GM18519 (cell line): ENCODE data around the gene FRYL.

Source experiments
- ATAC-seq: cut with Tn5 transposase; IDR thresholded peaks from one replicate; pipeline ENCODE4 v1.9.1; 2021; ENCODE audit warnings: mild to moderate bottlenecking, moderate library complexity; ENCODE audit not compliant: unreplicated experiment, low FRiP score

The FRYL gene

DNA sequence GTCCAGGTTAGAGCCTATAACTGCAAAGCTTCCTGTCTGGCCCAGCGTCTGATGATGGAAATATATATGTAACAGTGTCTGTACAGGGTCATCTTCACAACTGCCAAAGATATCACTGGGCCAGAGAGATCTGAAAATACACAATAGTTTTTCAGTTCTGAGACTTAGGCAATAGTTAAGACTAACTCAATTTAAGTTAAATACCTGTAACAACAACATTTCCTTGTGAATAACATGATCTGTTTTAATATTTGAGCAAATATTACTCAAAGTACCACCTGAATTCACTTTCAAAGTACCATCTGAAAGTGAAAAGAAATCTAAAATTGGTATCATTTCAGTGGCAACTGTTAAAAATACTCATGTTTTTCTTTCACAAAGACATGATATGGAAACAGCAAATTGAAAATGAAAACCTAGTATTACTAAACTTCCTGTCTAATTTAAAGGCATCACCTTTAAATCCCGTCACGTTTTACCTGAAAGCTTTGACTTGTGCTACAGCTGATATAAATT lies 280.5 kb downstream of the FRYL start:
- peak; percentile 81 for ATAC-seq

DNA sequence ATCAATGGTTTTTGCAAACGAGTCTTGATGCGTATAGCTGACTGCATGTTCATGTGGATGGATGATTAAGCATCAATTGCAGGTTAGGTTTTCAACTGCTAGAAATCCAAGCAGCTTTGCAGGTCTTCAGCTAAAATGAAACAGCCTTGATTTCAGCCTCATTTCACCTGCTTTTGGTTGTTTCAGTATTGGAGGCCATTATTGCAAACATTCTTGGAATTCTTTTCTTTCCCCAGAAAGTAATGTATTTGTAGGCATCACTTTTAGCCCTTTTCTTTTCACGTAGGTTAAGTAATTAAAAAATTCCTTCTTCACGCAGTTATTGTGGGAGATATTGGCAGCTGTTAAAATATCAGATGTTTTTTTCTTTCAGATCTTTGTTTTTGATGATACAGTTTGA lies 281.2 kb downstream of the FRYL start:
- no peak for ATAC-seq

DNA sequence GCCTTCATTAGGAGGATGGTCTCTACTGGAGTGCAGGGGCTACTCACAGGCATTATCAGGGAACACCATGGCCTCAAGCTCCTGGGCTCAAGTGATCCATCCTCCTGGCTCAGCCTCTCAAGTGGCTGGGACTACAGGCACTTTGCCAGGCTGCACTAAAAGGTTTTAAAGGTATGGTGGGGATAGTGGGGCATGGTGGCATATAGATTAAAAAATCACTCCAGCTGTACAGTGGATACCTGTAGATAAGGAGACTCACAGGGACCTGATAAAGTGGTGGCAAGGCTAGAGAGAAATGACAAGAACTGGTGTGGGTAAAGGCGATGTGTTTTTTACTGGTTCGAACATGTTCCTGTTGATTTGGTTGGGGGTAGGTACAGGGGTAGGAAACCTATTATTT lies 284.1 kb downstream of the FRYL start:
- no peak for ATAC-seq

DNA sequence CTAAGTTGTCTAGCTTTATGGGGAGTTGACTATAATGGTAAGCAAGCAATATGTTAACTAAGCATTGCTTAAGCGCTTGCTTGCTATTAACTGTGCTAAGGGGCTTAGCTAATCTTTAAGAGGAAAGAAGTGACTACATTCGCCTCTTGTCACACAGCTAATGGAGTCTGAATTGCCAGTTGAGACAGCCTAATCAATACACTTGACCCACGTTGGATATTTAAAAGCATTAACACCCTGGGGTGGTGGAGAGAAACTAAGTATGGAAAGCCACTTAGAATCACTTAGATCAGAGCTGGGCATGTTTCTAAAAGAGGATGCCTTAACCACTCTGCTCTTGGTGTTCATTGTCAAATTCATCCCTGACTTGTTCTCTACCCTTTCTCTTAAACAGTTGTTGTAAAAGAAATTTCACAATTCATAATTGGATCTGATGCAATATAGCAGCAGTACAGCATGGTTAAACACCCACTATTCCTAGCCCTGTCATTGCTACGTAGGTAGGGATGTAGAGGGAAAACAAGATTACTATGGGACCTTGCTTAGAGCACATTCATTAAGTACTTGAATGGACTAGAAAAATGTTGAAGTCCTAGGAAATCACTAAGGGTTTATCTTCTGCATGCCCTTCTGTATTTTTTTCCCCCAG lies 286.5 kb downstream of the FRYL start:
- ATAC-seq: no peak

DNA sequence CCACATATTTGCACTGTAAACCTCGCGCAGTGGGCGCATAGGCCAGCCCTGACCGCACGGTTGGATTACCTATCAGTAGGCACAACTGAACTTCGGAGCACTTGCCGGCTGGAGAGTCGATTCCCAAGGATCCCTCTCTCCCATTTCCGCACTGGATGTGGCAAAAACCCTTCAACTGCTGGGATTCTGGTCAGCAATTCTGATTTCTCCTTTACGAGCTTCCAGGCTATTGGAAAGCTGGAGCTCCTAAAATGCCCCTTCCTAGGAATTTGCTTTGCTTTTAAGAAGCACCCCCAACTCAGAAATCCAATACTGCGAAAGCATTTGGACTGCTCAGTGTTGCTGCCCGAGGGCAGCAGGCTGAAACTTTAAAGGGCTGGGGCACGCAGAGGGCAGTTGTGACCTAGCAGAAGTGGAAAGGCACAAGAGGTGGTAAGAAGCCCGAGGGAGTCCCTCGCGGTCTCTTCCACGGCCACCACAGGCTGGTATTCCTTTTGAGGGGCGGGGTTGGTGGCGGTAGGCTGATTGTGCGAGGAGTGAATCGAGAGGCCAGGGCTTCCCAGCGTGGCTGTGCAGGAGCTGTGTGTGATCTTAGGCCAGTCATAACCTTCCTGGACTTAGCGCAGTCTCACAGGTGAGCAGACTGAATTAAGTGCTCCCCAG lies 288.4 kb downstream of the FRYL start:
- no peak for ATAC-seq

DNA sequence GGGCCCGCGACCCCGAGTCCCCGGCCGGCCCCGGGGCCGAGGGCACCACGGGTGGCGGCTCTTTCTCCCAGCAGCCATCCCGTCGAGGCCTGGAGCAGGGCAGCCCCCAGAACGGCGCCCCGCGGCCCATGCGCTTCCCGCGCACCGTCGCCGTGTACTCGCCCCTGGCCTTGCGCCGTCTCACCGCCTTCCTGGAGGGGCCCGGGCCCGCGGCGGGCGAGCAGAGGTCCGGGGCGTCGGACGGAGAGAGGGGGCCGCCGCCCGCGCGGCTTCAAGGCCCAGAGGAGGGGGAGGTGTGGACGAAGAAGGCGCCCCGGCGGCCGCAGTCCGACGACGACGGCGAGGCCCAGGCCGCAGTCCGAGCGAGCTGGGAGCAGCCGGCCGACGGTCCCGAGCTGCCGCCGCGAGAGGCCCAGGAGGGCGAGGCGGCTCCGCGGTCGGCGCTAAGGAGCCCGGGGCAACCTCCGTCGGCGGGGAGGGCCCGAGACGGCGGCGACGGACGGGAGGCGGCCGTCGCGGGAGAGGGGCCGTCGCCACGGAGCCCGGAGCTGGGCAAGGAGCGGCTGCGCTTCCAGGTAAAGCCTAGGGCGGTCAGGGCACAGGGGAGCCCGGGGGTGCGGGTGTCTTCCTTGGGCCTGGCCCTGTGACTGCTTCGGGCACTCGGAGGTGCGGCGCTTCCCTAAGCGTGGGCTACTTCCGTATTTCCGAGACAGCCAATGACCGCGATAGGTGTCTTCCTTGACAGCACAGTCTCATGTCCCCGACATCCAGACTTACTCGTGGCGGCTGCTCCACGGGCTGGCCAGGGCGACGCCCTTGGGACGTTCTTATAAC lies 289.2 kb downstream of the FRYL start:
- no peak for ATAC-seq

DNA sequence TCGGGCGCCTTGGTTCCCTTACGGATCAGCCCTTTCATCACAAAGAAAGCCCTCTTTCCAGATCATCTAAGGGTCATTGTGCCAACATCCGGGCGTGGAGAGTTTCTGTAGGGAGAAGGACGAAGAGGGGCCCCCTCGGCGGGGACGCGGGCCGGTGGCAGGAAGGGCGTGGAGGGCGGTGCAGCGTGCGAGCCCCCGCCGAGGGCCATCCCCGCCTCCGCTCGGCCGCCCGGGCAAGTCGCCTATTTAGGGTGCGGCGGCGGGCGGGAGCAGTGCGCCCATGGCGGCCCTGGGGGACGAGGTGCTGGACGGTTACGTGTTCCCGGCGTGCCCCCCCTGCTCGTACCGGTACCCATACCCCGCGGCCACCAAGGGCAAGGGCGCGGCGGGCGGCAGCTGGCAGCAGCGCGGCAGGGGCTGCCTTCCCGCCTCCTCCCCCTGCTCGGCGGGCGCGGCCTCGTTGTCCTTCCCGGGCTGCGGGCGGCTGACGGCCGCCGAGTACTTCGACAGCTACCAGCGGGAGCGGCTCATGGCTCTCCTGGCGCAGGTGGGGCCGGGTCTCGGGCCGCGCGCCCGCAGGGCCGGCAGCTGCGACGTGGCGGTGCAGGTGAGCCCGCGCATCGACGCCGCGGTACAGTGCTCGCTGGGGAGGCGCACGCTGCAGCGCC lies 289.9 kb downstream of the FRYL start, which contains the start of gene ZAR1:
ZAR1 (plus strand) TSS at position 241 of the 668 bp plus-strand sequence; CDS start at position 281, 40 bp downstream.
- no peak for ATAC-seq

DNA sequence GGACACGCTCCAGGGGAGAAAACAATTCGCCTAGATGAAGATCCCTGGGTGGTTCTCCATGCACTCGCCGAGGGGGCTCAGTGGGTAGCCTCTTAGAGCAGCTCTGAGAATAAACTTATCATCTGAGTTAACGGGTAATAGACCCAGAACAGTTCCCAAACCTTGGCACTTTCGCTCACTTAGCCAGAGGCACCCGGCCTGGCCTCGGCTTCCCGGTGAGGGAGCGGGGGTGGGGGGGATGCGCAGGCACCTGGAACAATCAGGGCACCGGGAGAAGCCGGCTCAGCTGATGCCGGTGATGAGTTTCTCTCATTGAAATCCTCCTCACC lies 290.4 kb downstream of the FRYL start:
- no peak for ATAC-seq

DNA sequence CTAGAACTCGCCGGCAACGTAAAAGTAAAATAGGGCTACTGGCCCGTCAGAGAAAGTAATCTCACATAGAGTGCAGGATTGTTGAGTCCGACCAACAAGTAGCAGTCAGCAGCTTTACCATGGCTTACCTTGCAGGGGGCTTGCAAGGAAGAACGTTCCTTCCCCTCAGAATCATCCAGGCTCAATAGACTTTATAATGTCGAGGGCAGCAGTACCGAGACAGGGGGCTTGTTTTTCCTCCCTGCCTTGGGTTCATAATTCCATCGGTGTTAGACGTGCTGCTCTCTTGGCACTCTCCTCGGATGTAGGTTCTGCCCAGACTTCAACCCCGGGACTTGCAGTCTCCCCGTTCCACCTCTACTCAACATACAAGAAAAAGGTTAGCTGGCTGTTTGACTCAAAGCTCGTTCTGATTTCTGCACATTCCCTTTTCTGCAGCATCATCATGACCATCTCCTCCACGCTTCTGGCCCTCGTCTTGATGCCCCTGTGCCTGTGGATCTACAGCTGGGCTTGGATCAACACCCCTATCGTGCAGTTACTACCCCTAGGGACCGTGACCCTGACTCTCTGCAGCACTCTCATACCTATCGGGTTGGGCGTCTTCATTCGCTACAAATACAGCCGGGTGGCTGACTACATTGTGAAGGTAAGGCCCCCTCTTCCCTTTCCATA lies 295.4 kb downstream of the FRYL start:
- no peak for ATAC-seq

DNA sequence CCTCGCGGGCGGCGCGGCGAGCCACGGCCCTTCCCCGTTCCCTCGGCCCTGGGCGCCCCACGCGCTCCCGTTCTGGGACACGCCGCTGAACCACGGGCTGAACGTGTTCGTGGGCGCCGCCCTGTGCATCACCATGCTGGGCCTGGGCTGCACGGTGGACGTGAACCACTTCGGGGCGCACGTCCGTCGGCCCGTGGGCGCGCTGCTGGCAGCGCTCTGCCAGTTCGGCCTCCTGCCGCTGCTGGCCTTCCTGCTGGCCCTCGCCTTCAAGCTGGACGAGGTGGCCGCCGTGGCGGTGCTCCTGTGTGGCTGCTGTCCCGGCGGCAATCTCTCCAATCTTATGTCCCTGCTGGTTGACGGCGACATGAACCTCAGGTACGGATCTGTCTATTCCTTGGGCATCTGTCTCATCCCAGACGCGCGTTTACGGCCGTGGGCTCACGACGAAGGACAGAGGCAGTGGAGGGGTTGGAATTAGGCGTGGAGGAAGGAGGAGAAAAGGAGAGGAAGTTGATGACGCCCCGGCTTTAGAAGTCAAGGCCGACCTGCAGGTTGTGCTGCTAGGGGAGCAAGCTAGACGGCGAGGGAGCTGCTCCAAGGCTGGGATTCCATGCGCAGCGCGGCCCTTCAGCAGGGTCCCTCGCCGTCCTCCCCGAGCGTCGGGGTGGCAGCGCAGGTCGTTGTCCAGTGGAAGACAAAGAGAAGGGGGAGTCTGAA lies 296.1 kb downstream of the FRYL start:
- ATAC-seq: no peak

DNA sequence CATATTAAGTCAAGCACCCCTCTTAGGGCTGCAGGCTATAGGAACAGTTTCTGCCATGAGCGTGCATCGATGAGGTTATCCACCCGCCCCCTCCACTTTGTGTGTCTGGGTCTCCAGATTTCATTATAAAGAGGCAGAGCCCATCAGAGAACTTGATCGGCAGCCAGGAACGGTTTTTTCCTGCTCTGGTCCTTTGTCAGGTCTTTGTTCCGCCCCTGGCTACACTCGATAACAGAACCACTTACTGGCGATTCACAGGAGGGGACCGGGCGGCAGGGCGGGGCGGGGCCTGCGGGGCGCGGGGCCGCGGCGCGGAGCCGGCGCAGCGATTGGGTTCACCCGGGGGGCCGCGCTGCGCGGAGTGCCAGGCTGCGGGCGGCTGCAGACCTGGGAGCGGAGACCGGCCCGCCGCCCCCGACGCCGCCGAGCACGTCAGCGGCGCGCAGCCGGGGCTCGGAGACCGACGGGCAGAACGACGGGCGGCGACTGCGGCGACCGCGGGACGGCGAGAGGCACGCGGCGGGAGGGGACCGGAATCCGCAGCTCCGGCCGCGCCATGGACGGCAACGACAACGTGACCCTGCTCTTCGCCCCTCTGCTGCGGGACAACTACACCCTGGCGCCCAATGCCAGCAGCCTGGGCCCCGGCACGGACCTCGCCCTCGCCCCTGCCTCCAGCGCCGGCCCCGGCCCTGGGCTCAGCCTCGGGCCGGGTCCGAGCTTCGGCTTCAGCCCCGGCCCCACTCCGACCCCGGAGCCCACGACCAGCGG lies 296.9 kb downstream of the FRYL start, which contains the start of gene SLC10A4:
SLC10A4 (plus strand) TSS at position 338 of the 771 bp plus-strand sequence; CDS start at position 557, 219 bp downstream.
- no peak for ATAC-seq

DNA sequence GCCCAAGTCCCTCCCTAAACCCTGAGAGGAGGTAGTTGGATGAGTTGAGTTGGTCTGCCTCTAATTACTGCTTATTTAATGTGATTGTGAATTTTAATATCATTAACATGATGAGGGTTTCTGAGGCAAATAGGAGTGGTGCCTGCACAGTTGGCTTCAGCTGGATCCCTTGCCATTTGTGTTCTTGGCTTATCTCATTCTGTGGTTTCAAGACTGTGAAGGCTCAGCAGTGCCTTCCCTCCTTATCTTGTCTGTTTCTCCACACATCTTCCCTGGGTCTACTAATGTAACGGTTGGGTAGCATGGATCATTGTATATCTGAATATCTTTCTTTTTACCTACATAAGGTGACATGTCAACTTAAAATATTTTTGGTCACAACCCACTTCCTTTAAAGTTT lies 298.5 kb downstream of the FRYL start:
- no peak for ATAC-seq

DNA sequence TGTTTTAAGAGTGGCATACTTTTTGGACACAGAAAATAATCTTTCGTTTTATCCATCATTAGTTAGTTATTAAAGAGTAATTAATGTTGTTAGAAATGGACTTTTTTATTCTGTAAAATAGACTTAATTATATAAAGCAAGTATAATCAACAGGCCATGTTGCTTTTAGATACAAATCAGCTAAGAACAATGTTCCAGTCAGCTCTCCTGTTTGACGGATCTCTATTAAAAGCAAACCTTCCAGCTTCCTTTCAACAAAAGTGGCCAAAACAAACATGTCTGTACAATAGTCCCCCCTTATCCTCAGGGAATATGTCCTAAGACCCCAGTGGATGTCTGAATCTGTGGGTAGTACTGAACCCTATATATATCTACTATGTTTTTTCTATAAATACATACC lies 301.8 kb downstream of the FRYL start:
- ATAC-seq: no peak

DNA sequence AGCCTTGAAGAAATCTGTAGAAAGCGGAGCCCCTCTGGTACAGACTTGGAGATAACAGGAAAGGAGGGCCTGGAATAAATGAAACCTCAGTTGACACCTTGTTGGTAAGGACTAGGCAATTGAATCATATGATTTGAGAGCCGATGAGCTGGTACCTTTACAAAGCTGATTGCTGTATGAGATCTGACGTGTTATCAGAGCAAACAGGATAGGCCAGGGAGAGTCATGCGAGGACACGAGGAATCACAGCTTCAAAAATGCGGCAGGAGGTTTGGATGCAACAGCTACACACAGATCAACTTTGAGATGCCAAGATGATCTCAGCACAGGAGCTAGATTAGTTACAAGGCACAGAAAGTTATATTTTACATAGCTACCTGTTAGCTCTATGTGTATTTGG lies 304.3 kb downstream of the FRYL start:
- no peak for ATAC-seq

DNA sequence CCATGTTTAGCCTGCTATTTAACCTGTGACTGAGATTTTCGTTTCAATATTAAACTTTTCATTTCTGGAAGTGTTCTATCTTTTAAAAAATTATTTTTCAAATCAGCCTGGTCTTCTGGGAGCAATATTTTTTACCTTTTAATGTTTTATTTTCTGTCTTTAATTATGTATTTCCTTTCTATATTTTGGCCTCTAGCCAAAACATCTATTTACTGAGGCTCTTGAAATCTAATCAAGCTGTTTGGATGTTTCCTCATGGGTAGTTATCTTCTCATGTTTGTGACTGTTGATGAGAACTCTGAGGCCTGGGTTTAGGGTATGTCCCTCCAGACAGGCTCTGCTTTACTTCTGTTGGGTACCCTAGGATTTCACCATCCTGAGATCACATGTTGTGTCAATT lies 307.3 kb downstream of the FRYL start:
- no peak for ATAC-seq

DNA sequence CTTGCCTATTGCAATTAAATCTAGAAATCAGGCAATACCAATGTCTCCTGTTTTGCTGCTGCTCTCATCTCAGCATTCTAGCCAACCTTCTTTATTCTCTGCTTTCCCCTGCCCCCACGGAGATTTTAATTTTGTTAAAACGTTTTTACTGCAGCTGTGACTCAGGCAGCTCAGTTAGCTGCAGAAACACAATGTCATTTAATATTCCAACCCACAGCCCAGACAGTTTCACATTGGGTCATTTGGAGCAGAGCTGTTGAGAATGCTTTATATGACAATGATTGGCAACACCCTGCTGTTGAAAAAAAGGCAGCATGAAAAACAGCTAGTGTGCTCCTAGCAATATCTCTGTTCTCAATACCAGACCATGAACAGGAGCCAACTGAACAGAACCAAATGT lies 309.5 kb downstream of the FRYL start:
- no peak for ATAC-seq

DNA sequence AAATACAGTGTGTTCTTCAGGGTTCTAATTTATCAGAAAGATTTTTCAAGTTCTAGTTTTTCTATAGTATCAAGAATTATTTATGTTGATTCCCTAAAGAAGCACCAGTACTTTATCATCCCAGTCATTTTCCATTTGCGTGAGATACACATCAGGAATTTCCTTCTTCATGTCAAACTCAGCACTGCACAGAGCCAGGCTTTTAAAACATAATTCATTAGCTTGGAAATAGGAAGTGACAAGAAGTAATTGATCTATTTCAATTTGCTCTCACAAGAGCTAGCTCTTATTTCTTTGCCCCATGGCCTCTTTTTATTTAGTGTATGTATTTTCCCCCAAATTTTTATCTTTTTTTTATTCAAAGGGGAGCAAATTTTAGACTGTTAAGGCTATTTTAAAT lies 309.9 kb downstream of the FRYL start:
- no peak for ATAC-seq

DNA sequence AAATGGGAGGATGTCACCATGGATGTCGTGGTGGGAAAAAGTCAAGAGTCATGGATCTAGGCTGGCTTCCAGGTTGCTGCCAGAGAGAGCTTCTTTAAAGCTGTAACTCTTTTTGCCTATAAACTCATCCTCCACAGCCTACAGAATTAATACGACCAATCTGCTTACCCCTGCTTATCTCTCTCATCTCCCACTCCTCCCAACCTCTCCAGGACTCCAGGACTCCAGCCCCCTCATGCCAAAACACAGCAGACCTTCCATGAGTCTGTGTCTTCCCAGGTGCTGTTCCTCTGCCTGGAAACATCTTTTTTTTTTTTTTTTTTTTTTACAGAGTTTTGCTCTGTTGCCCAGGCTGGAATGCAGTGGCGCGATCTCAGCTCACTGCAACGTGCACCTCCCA lies 312.2 kb downstream of the FRYL start:
- no peak for ATAC-seq

DNA sequence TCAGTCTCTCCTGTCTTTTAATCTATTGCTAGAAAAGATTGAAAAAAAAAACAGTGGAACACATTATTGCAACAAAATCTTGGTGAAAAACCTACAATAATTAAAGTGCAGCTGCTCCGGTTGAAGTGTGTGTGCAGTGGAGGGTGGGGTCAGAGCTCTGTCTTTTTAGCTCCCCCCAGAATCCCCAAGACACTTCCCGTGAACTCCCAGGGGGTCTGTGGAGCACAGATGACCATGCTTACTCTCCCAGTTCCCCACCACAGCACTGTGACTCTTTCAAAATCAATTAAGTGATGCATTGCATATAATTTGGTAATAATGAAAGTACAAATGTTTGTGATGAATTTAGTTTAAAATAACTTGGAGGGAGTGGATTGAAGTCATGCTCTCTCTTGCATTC lies 312.6 kb downstream of the FRYL start:
- no peak for ATAC-seq
